Measurements from ENCODE around the gene GABRR1.
"Not testable (repeated sequence)": the region's sequence is repeated elsewhere in the genome, so short reads cannot be mapped to it uniquely, and the experiment has no call there.

Gene GABRR1

DNA sequence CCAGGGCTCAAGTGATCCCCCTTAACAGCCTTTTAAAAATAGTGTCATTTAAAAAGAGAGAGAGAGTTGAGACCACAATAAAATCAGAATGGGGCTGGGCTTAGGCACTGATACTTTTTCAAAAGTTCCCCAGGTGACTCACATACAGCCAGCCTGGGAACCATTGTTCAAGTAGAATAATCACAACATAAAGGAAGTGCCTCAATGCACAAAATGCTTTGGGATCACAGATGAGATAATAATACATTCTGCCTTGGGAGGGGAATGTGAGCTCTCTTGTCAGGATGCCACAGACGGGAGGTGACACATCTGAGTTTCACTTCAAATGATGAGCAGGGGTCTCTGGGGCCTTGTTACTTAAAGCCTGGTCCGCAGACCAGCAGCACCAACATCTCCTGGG lies 34.0 kb upstream of the GABRR1 start:
- no peak for TF ChIP-seq Cebpa-rat (IDR thresholded peaks at IDR 0.05)
- H3K9me3 ChIP-seq = no peaks in the 10 kb centered on the region
- H3K36me3 ChIP-seq = no peaks in the 10 kb centered on the region
- H3K4me1 ChIP-seq = no peaks in the 10 kb centered on the region
- no peak overlapping the region for H3K4me2 ChIP-seq
- H3K9ac ChIP-seq = no peak overlapping the region
- H4K20me1 ChIP-seq = no peaks in the 10 kb centered on the region
- H3K4me3 ChIP-seq = no peak overlapping the region
- no peak overlapping the region for H3K27ac ChIP-seq
- H3K27me3 ChIP-seq = no peaks in the 10 kb centered on the region

- Histone ChIP-seq H4K20me1 (no peaks in the 10 kb centered on the region), H3K27ac (no peak overlapping the region), H3K9ac (no peak overlapping the region), H3K4me1 (no peaks in the 10 kb centered on the region), H3K36me3 (no peaks in the 10 kb centered on the region), H3K4me2 (no peak overlapping the region), H3K4me3 (no peak overlapping the region), H3K27me3 (no peaks in the 10 kb centered on the region), H3K9me3 (no peaks in the 10 kb centered on the region)
- no peak for TF ChIP-seq Cebpa-rat (IDR thresholded peaks at IDR 0.05)
Observed at GRCh38 chr6:89250239-89250638, 33.1 kb upstream of the GABRR1 start.

DNA sequence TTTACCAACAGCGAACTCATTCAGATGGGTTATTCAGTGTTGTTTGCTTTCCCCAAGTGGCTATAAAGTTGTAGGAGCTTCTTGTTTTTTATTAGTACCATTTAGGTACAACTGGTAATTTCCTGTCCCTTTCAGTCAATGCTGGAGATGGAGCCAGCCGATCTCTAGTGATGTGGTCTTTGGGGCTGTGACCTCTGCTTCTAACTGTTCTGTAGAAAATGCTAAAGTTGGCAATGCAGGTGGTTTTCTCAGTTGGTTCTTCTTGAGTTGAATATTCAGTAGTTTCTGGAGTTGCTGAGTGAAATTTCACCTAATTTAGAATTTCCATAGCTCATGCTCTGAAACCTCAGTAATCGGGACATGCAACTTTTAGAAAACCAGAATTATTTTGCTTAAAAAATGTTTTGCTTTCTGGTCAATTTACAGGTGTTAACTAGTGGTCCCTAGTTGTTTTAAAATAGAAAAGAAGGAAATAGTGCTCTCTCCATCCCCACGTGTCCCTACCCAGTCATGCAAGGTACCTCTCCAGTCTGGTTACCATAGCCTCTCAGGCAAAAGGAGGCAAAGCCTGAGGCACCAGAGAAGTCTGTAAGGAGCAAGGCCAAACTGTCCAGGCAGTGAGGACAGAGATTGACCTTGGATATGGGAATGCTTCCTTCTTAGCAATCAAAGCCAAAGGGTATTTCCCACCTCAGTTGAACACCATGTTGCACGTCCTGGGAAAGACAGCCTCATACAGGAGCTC lies 27.3 kb upstream of the GABRR1 start:
- Histone ChIP-seq H3K4me3 (no peak overlapping the region), H3K4me1 (peaks cover 15% of the 10 kb centered on the region), H3K36me3 (no peaks in the 10 kb centered on the region), H3K27me3 (no peaks in the 10 kb centered on the region), H3K27ac (no peak overlapping the region), H3K9me3 (no peaks in the 10 kb centered on the region), H3K9ac (no peak overlapping the region), H4K20me1 (no peaks in the 10 kb centered on the region), H3K4me2 (no peak overlapping the region)
- no peak for TF ChIP-seq Cebpa-rat (IDR thresholded peaks at IDR 0.05)

DNA sequence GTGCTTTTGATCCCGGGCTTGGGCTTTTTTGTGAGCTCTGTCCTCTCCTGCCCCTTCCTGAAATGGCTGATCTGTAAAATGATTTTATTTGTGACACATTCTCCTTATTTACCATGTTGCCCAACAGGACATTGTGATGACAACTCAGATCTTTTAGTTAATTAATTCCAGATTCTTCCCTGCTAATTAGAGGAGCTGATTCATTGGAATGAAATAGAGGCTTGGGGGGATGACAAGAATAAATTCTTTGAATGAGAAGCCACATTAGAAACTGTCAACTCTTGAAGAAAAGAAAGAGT lies 26.1 kb upstream of the GABRR1 start:
- H3K27ac ChIP-seq = no peak overlapping the region
- H3K4me1 ChIP-seq = peaks cover 20% of the 10 kb centered on the region
- no peaks in the 10 kb centered on the region for H3K36me3 ChIP-seq
- no peaks in the 10 kb centered on the region for H4K20me1 ChIP-seq
- no peak for TF ChIP-seq Cebpa-rat (IDR thresholded peaks at IDR 0.05)
- no peak overlapping the region for H3K4me3 ChIP-seq
- no peaks in the 10 kb centered on the region for H3K9me3 ChIP-seq
- no peaks in the 10 kb centered on the region for H3K27me3 ChIP-seq
- H3K4me2 ChIP-seq = no peak overlapping the region
- H3K9ac ChIP-seq = no peak overlapping the region

DNA sequence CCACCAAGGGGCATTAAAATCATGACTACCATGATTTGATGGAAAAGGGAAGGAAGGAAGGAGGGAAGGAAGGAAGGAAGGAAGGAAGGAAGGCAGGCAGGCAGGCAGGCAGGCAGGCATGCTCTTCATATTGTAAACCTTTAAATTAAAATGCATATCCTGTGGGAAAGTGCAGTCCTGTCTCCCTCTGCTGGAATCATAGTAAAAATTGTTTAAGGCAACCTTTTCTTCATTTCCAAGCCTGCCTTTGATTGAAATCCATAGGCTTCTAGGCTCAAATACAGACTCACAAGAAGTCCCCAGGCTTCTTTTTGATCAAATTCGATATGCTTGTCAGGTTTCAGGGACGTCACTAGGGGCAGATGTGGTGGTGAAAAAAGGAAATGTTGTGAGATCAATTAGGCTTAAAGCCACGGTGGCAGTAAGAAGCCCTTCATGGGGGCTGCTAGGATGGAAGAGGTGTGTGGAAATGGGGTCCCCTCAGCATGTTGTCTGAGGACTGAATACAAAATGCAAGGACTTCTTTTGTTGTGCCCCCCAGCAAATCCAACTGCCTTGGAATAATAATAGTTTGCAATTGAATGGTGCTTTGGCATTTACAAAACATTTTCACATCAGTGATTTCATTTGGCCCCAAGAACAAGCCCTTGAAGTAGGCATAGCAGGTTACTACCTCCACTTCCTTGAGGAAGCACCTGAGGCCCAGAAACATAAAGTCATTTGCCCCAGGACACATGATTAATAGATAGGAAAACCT lies 25.6 kb upstream of the GABRR1 start:
- Histone ChIP-seq H3K4me2 (peak overlapping the region; percentile 14), H3K4me1 (peaks cover 20% of the 10 kb centered on the region), H3K9me3 (no peaks in the 10 kb centered on the region), H4K20me1 (no peaks in the 10 kb centered on the region), H3K27me3 (no peaks in the 10 kb centered on the region), H3K4me3 (no peak overlapping the region), H3K9ac (no peak overlapping the region), H3K36me3 (no peaks in the 10 kb centered on the region), H3K27ac (no peak overlapping the region)
- no peak for TF ChIP-seq Cebpa-rat (IDR thresholded peaks at IDR 0.05)

DNA sequence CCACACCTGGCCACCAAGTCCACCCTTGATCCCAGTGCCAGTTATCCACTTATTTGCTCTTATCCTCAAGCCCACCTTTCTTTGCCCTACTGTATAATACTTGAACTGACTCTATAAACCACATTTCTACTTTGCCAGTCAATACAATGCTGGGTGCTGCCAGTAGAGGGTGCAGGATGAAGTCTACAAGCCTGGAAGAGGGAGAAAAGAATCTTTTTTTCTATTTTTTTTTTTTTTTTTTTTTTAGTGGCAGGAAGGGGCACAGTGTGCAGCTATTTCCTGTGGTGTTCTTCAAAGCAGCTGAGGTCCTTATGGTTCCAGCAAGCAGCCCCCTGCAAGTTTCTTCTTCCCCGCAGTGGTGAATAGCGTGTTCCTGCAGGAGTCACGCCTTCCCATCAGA lies 22.2 kb upstream of the GABRR1 start:
- H3K36me3 ChIP-seq = no peaks in the 10 kb centered on the region
- no peaks in the 10 kb centered on the region for H3K9me3 ChIP-seq
- H3K4me1 ChIP-seq = peaks cover 20% of the 10 kb centered on the region
- H3K27ac ChIP-seq = no peak overlapping the region
- H3K4me2 ChIP-seq = peak overlapping the region; percentile 22; the same call in 1 of the 2 replicates
- TF ChIP-seq Cebpa-rat (IDR thresholded peaks at IDR 0.05) = no peak
- no peak overlapping the region for H3K9ac ChIP-seq
- H4K20me1 ChIP-seq = no peaks in the 10 kb centered on the region
- H3K4me3 ChIP-seq = no peak overlapping the region
- no peaks in the 10 kb centered on the region for H3K27me3 ChIP-seq

- Histone ChIP-seq H3K4me2 (no peak overlapping the region), H3K4me3 (no peak overlapping the region), H3K9me3 (no peaks in the 10 kb centered on the region), H3K4me1 (peaks cover 11% of the 10 kb centered on the region), H3K27me3 (no peaks in the 10 kb centered on the region), H3K27ac (no peak overlapping the region), H4K20me1 (no peaks in the 10 kb centered on the region), H3K36me3 (no peaks in the 10 kb centered on the region), H3K9ac (no peak overlapping the region)
- no peak for TF ChIP-seq Cebpa-rat (IDR thresholded peaks at IDR 0.05)
Observed at GRCh38 chr6:89237158-89237557, 20.0 kb upstream of the GABRR1 start.

DNA sequence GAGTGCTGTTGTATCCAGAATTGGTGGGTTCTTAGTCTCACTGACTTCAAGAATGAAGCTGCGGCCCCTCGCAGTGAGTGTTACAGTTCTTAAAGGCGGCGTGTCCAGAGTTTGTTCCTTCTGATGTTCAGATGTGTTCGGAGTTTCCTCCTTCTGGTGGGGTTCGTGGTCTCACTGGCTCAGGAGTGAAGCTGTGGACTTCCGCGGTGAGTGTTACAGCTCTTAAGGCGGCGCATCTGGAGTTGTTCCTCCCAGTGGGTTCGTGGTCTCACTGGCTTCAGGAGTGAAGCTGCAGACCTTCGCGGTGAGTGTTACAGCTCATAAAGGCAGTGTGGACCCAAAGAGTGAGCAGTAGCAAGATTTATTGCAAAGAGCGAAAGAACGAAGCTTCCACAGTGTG lies 16.4 kb upstream of the GABRR1 start:
- H3K4me1 ChIP-seq, H3K9me3 ChIP-seq, H3K9ac ChIP-seq, H3K27ac ChIP-seq, H3K36me3 ChIP-seq, H3K4me3 ChIP-seq, H4K20me1 ChIP-seq, H3K27me3 ChIP-seq: not testable (repeated sequence)
- H3K4me2 ChIP-seq = peak overlapping the region; percentile 9; the same call in 1 of the 2 replicates

GRCh38 chr6:89222712-89223039 lies 5.5 kb upstream of the GABRR1 start:
- no peaks in the 10 kb centered on the region for H3K27me3 ChIP-seq
- no peak overlapping the region for H3K4me3 ChIP-seq
- no peak overlapping the region for H3K27ac ChIP-seq
- TF ChIP-seq Cebpa-rat (IDR thresholded peaks at IDR 0.05) = no peak
- peaks cover 8% of the 10 kb centered on the region for H3K4me1 ChIP-seq
- no peaks in the 10 kb centered on the region for H4K20me1 ChIP-seq
- no peaks in the 10 kb centered on the region for H3K9me3 ChIP-seq
- no peak overlapping the region for H3K9ac ChIP-seq
- H3K4me2 ChIP-seq = peak overlapping the region; percentile 7; the same call in 1 of the 2 replicates
- no peaks in the 10 kb centered on the region for H3K36me3 ChIP-seq

- Histone ChIP-seq H3K27me3 (no peaks in the 10 kb centered on the region), H3K4me3 (no peak overlapping the region), H4K20me1 (no peaks in the 10 kb centered on the region), H3K4me2 (peak overlapping the region; percentile 7; the same call in 1 of the 2 replicates), H3K9ac (no peak overlapping the region), H3K27ac (no peak overlapping the region), H3K9me3 (no peaks in the 10 kb centered on the region), H3K36me3 (no peaks in the 10 kb centered on the region), H3K4me1 (peaks cover 8% of the 10 kb centered on the region)
- TF ChIP-seq Cebpa-rat (IDR thresholded peaks at IDR 0.05) = no peak
Observed at GRCh38 chr6:89221971-89222711, 5.0 kb upstream of the GABRR1 start.
